Renal pelvis (tissue), 3 donors: Measurements from ENCODE around the gene MPG. TPM values are rescaled to one million over a fixed set of nuclear protein-coding genes. Genes with fewer than 3 reads are reported as not detected.

Source experiments
- polyA plus RNA-seq, 3 donors: library from polyadenylated mRNA; unstranded; fragments of 120-200 nt; gene quantifications; one replicate each; pipeline ENCODE4 v1.2.1, GENCODE V29; 2013; ENCODE audit not compliant: insufficient read length in 3 of 3

The MPG gene
- polyA plus RNA-seq, 3 donors = 26.9 to 32.2 (median 31.5) TPM

Other genes starting within 250 kb of the MPG start
- gene POLR3K, start 24.6 kb upstream of the MPG start, polyA plus RNA-seq = 10 to 100 TPM; 12.3 to 13.6 (median 13.5) TPM
- 10 to 100 TPM; 43.0 to 46.0 (median 44.3) TPM for gene SNRNP25, start 24.4 kb upstream of the MPG start, polyA plus RNA-seq
- gene RHBDF1, start 5.6 kb upstream of the MPG start, polyA plus RNA-seq = 10 to 100 TPM; 25.3 to 30.4 (median 29.9) TPM
- gene NPRL3, start 60.4 kb downstream of the MPG start, polyA plus RNA-seq = 10 to 100 TPM; 30.9 to 38.4 (median 36.7) TPM
- gene HBZ, start 74.4 kb downstream of the MPG start, polyA plus RNA-seq = 1 to 10 TPM; 1.8 to 3.1 (median 2.4) TPM
- 1 to 10 TPM; 3.2 to 5.6 (median 4.8) TPM for gene HBM, start 87.8 kb downstream of the MPG start, polyA plus RNA-seq
- gene HBA2, start 94.7 kb downstream of the MPG start, polyA plus RNA-seq = 1,000 to 10,000 TPM in 2 of 3 donors, 100 to 1,000 TPM in 1; 753 to 1,397 (median 1,145) TPM
- 100 to 1,000 TPM; 567 to 842 (median 719) TPM for gene HBA1, start 98.5 kb downstream of the MPG start, polyA plus RNA-seq
- gene HBQ1, start 102.2 kb downstream of the MPG start, polyA plus RNA-seq = 1 to 10 TPM in 1 of 3 donors, under 1 TPM in 2; 0.73 to 1.2 (median 0.75) TPM
- 100 to 1,000 TPM; 116 to 159 (median 151) TPM for gene LUC7L, start 151.2 kb downstream of the MPG start, polyA plus RNA-seq
- 10 to 100 TPM; 85.7 to 90.9 (median 87.4) TPM for gene FAM234A, start 156.6 kb downstream of the MPG start, polyA plus RNA-seq
- 1 to 10 TPM; 1.8 to 2.8 (median 1.9) TPM for gene RGS11, start 197.7 kb downstream of the MPG start, polyA plus RNA-seq
- 1 to 10 TPM; 1.2 to 5.6 (median 4.2) TPM for gene ARHGDIG, start 202.4 kb downstream of the MPG start, polyA plus RNA-seq
- 1 to 10 TPM in 2 of 3 donors, under 1 TPM in 1; 0.58 to 2.4 (median 1.4) TPM for gene PDIA2, start 204.9 kb downstream of the MPG start, polyA plus RNA-seq